Fibroblast of peridontal ligament (primary cell): ENCODE results near the gene LKAAEAR1.

Source experiments
- DNase-seq: peaks from one replicate; pipeline ENCODE4 v3.0.0-alpha.2; 2010; ENCODE audit errors: extremely low read depth

The LKAAEAR1 gene

GRCh38 chr20:64037498-64038213 lies 46.5 kb downstream of the LKAAEAR1 start:
- DNase-seq, result no peak

- no peak for DNase-seq
These were observed 47.0 kb downstream of the LKAAEAR1 start for GRCh38 chr20:64037199-64037497.

- no peak for DNase-seq
These were observed 47.6 kb downstream of the LKAAEAR1 start for GRCh38 chr20:64036346-64037198.

- no peak for DNase-seq
These were observed 48.3 kb downstream of the LKAAEAR1 start, which contains the start of gene C20orf204 for GRCh38 chr20:64035933-64036345. Gene C20orf204, plus strand, starts transcription at chr20:64036182. Its CDS starts 142 bp downstream, at chr20:64036324.

GRCh38 chr20:64035066-64035932 lies 48.9 kb downstream of the LKAAEAR1 start:
- no peak for DNase-seq

GRCh38 chr20:64033981-64034493 lies 50.2 kb downstream of the LKAAEAR1 start:
- DNase-seq, result no peak
